Measurements from ENCODE around the gene DYNC1I1.

DNA sequence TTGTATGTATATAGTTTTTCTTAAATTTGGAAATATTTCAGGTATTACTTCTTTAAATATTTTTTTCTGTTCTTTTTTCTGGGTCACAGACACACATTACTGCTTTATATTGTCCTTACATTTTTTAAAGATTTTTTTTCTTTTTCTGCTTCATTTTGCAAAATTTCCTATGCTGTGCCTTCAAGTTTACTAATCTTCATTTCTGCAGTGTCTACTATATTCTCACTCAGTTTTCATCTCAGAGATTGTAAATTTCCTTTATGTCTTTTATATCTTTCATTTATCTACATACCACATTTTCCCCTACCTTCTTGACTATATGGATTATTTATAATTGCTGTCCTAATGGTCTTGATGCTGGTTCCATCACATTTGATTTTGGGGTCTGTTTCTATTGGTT is 339.1 kb downstream of the DYNC1I1 start:
- TF ChIP-seq, protein P1, sequence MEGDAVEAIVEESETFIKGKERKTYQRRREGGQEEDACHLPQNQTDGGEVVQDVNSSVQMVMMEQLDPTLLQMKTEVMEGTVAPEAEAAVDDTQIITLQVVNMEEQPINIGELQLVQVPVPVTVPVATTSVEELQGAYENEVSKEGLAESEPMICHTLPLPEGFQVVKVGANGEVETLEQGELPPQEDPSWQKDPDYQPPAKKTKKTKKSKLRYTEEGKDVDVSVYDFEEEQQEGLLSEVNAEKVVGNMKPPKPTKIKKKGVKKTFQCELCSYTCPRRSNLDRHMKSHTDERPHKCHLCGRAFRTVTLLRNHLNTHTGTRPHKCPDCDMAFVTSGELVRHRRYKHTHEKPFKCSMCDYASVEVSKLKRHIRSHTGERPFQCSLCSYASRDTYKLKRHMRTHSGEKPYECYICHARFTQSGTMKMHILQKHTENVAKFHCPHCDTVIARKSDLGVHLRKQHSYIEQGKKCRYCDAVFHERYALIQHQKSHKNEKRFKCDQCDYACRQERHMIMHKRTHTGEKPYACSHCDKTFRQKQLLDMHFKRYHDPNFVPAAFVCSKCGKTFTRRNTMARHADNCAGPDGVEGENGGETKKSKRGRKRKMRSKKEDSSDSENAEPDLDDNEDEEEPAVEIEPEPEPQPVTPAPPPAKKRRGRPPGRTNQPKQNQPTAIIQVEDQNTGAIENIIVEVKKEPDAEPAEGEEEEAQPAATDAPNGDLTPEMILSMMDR (IDR thresholded peaks at IDR 0.05) = no peak
- TF ChIP-seq EP300 (IDR thresholded peaks at IDR 0.05; ENCODE audit: borderline replicate concordance in 1 of 2, low read depth in 1 of 2, low read length in 1 of 2) (no peak), POLR2AphosphoS5 (IDR thresholded peaks at IDR 0.05; ENCODE audit: low read depth, low read length) (no peak), JUND (IDR thresholded peaks at IDR 0.05) (no peak), RCOR1 (IDR thresholded peaks at IDR 0.05; ENCODE audit: low read length) (no peak)
- TF ChIP-seq, protein P2, sequence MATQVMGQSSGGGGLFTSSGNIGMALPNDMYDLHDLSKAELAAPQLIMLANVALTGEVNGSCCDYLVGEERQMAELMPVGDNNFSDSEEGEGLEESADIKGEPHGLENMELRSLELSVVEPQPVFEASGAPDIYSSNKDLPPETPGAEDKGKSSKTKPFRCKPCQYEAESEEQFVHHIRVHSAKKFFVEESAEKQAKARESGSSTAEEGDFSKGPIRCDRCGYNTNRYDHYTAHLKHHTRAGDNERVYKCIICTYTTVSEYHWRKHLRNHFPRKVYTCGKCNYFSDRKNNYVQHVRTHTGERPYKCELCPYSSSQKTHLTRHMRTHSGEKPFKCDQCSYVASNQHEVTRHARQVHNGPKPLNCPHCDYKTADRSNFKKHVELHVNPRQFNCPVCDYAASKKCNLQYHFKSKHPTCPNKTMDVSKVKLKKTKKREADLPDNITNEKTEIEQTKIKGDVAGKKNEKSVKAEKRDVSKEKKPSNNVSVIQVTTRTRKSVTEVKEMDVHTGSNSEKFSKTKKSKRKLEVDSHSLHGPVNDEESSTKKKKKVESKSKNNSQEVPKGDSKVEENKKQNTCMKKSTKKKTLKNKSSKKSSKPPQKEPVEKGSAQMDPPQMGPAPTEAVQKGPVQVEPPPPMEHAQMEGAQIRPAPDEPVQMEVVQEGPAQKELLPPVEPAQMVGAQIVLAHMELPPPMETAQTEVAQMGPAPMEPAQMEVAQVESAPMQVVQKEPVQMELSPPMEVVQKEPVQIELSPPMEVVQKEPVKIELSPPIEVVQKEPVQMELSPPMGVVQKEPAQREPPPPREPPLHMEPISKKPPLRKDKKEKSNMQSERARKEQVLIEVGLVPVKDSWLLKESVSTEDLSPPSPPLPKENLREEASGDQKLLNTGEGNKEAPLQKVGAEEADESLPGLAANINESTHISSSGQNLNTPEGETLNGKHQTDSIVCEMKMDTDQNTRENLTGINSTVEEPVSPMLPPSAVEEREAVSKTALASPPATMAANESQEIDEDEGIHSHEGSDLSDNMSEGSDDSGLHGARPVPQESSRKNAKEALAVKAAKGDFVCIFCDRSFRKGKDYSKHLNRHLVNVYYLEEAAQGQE (IDR thresholded peaks at IDR 0.05; ENCODE audit: low read depth, low read length) = no peak
- TF ChIP-seq, protein P3, sequence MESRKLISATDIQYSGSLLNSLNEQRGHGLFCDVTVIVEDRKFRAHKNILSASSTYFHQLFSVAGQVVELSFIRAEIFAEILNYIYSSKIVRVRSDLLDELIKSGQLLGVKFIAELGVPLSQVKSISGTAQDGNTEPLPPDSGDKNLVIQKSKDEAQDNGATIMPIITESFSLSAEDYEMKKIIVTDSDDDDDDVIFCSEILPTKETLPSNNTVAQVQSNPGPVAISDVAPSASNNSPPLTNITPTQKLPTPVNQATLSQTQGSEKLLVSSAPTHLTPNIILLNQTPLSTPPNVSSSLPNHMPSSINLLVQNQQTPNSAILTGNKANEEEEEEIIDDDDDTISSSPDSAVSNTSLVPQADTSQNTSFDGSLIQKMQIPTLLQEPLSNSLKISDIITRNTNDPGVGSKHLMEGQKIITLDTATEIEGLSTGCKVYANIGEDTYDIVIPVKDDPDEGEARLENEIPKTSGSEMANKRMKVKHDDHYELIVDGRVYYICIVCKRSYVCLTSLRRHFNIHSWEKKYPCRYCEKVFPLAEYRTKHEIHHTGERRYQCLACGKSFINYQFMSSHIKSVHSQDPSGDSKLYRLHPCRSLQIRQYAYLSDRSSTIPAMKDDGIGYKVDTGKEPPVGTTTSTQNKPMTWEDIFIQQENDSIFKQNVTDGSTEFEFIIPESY (IDR thresholded peaks at IDR 0.05; ENCODE audit: borderline replicate concordance, low read depth) = no peak
- TF ChIP-seq, protein P4, sequence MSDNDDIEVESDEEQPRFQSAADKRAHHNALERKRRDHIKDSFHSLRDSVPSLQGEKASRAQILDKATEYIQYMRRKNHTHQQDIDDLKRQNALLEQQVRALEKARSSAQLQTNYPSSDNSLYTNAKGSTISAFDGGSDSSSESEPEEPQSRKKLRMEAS (IDR thresholded peaks at IDR 0.05; ENCODE audit: low read depth) = no peak
- TF ChIP-seq, protein P5, sequence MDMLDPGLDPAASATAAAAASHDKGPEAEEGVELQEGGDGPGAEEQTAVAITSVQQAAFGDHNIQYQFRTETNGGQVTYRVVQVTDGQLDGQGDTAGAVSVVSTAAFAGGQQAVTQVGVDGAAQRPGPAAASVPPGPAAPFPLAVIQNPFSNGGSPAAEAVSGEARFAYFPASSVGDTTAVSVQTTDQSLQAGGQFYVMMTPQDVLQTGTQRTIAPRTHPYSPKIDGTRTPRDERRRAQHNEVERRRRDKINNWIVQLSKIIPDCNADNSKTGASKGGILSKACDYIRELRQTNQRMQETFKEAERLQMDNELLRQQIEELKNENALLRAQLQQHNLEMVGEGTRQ (IDR thresholded peaks at IDR 0.05; ENCODE audit: borderline replicate concordance, low read depth, low read length) = no peak
